NCI-H2029 treated with DMSO at 0.1 percent for 48 hours (cell line): Measurements from ENCODE around the gene CRY2.
"Not testable (repeated sequence)": the region's sequence is repeated elsewhere in the genome, so short reads cannot be mapped to it uniquely, and the experiment has no call there.

Source experiments
- DNase-seq: peaks from one replicate; lab custom pipeline; 2025; lab: John Stamatoyannopoulos, UW

CRY2 gene

DNA sequence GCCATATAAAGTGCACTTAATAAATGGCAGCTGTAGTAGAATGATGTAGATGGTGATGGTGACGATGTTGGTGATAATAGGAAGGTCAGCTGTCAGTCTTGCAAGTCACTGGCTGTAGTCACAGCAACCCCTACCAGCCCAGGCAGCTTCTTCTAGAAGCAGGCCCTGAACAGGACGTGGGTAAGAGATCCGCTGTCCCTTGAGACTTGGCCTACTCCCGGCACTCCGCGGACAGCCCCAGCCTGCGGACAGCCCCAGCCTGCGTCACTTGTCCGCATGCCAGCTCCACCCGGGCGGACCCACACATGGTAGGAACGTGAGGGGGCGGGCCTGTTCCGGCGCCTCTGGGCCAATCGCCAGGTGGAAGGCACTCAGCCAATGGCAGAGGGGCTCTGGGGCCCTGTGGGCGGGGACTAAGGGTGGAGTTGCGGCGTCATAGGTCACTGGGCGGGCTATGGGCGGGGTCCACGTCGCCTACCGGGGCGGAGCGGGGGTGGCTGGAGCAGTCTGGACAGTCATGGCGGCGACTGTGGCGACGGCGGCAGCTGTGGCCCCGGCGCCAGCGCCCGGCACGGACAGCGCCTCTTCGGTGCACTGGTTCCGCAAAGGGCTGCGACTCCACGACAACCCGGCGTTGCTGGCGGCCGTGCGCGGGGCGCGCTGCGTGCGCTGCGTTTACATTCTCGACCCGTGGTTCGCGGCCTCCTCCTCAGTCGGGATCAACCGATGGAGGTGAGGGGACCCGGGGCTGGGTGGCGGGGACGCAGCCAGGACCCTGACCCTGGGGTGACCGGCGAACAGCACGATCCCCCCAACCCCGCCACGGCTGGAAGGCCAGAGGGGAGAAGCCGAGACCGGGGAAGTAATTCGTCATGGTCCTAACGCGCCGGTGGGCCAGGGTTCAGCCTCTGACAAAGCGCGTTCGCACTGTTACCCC is at the start of gene CRY2:
Gene CRY2 (plus strand): TSS at position 502 of the 937 bp plus-strand sequence. CDS start 16 bp downstream, at position 518.
- peak; percentile 82 for DNase-seq

DNA sequence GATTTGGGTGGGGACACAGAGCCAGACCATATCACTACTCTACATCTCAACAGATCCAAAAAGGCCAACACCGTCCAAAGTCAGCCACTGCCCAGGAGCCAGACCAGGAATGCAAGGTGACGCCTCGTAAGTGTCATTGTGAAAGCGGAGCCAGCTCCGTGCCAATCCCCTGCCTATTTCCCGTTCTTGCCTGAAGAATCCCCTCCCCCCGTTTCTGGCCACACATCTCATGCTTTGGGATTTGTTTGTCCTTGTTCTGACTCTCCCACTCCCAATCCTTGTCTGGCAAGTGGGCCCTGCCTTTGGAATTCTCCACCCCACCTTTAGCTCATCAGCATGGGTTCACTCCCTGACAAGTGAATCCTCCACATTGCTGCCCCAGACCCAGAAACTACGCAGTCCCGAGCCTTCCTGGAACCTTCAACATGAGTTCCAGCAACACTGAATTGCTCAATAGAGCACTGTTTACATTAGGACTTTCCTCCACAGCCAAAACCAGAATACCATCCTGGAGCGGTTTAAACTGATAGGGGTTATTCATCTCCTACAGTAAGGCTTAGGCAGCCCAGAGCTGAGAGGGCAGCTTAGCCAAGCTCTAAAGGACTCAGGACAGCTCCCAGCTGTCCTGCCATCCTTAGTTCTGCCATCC is 48.4 kb upstream of the CRY2 start:
- DNase-seq = peak; percentile 17

- no peak for DNase-seq
Observed at GRCh38 chr11:45799562-45799961, 47.7 kb upstream of the CRY2 start.

DNA sequence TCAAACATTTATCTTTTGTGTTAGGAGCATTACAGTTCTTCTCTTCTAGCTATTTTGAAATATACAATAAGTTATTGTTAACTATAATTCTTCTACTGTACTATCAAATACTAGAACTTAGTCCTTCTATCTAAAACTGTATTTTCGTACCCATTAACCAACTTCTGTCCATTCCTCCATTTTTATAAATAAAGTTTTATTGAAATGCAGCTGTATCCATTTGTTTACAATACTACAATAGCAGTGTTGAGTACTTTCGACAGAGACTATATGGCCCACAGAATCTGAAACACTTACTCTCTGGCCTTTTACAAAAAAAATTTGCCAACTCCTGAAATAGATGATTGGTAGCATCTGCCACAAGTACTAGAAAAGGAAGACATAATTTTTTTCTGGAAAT is 47.0 kb upstream of the CRY2 start:
- DNase-seq = no peak

- DNase-seq = no peak
Observed at GRCh38 chr11:45801723-45802315, 45.5 kb upstream of the CRY2 start.

DNA sequence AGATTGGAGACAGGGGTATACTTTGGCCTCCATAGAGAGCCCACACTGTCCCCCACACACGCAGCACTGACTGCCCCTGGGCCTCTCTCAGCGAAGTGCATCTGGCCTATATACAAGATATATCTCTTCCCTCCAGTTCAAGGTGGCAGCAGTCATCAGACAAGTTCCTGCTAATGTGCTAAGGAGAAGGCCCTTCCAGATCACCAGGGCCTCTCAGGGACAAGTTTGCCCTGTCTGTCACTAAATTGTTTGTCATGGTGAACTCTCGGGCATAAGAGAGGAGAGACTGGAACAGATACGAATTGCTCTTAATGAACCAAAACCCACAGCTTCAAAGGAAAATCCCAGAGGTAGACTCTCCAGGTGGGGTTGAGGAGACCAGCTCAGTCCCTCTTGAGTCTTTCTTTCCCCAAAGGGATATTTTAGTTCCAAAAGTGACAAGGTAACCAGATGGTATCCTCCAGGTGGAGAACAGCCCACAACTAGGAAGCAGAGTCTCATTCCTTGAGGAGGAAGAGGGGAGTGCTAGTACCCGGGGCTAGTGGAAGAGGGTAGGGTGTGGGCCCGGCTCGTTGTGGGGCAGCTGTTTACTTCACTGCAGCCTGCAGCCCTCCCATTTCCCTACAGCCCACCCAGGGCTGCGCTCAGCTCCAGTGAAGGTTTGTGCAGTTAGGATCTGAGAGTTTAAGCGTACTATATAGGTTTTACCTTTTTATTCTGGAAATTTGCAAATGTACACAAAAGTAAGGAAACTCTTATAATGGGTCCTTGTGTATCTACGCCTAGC is 44.6 kb upstream of the CRY2 start:
- DNase-seq = no peak

DNA sequence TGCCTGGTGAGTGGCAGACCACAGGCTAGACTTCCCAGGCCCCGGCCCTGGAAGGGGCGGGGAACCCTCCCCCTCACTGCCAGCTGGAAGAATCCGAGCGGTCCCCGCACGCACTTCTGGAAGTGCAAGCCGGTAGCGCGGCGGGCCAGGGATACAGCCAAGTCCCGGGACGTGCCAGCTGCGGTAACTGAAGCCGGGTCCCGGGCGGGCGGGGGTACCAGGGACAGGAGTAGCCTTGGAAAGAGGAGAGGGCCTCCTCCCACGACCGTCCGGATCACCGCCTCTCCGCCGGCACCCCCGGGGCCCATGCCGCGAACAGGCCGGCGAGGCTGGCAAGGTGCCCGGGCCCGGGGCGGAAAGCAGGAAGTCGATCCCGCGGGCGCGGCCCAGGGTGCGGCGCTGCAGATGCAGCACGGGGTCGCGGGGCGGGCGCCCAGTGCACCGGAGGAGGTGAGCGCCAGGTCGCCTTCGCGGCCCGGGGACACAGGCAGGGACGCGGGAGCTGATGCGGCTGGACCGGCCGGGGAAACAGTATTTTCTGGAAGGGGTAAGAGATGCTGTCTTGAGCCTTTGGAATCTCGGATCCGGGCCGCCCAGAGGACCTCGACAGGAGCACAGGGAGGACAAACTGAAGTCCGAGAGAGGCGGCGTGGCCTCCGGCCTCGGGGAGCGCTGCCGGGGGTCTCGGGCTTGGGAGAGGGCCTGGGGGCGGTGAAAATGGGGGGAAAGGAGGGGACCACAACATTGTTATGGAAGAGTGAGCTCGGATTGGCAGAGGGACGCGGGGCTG is 43.1 kb upstream of the CRY2 start:
- DNase-seq = no peak

DNA sequence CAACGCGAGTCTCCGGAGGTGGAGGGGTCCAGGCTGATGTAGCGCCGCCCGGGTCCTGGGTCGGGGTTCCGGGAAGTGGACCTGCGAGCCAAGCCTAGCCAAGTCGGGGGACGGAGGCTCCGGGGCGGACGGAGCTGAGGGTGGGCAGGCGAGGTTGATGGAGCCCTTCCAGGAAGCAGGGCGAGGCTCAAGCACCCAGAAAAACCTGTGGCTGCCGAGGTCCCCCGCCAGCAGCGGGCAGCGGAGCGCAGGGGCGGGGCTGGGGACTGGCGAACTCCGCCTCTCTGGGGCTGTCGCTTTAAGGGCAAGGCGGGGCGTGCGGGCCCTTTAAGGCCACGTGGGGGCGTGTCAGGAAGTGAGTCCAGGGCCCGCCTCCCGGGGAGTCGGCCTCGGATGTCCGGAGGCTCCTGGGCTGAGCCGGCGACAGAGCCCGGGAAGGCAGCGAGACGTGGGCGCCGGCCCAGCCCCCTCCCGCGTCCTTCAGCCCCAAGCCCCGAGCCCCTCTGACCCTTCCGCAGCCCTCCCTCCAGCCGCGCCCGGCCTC is 42.4 kb upstream of the CRY2 start, which contains the start of gene SLC35C1:
Gene SLC35C1 (plus strand): TSS at position 389 of the 544 bp plus-strand sequence. CDS start 653 bp downstream, outside the sequence.
- peak; percentile 75 for DNase-seq

GRCh38 chr11:45805305-45806071 is 41.8 kb upstream of the CRY2 start:
- DNase-seq = no peak

DNA sequence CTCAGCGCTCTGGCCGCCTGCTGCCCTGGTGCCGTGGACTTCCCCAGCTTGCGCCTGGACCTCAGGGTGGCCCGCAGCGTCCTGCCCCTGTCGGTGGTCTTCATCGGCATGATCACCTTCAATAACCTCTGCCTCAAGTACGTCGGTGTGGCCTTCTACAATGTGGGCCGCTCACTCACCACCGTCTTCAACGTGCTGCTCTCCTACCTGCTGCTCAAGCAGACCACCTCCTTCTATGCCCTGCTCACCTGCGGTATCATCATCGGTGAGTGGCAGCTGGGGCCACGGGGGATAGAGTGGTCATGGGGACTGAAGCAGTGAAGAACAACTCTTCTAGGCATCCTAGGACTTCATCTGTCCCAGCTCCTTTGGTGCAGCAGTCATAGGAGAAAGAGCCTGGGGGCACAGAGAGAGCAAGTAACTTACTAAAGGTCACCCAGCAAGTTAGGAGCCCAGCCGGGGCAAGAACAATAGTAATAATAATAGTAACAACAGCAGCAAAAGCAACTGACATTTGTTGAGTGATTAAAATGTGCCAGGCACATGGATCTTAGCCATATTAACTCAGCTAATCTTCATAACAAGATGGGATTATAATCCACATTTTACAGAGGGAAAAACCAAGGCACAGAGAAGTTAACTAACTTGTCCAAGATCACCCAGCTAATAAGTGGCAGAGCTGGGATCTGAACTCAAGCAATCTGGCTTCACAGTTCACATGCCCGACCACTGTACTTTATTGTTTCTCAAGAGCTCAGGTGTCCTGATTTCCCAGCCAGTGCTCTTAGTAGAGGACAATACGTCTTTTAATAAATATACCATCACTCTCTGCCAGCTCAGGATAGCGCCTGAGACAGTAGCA is 41.0 kb upstream of the CRY2 start:
- no peak for DNase-seq

GRCh38 chr11:45806937-45807791 is 40.1 kb upstream of the CRY2 start:
- no peak for DNase-seq

DNA sequence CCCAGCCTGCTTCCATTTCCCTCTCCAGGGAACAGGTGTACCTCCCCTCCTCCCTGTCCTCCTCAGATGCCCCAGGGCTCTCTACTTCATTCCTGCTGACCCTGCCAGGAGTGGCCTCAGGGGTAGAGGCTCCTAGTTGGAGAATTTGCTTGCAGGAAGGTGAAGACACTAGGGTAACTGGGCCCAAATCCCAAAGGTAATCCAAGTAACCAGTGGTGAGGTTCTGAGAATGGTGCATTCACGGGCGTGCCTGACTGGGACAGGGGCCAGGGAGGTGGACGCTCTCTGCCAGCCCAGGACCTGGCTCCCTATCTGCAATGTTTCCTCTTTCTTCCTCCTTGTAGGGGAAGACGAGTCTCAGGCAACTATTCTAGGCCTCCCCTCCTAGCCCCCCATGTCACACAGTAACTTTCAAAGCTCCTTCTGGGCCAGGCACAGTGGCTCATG is 39.5 kb upstream of the CRY2 start:
- DNase-seq = no peak

DNA sequence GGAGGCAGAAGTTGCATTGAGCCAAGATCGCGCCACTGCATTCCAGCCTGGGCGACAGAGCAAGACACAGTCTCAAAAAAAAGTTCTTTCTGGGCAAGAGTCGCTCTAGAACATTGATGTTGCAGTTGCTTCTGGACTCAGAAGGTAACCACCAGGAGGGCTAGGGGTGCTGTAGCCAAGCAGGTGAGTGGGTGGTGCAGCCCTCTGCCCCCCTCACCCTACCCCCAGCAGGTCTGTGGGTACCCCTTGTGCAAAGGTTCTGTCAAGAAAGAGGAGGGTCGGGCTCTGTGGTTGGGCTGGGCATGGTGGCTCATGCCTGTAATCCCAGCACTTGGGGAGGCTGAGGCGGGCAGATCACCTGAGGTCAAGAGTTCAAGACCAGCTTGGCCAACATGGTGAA is 38.8 kb upstream of the CRY2 start:
- not testable (repeated sequence) for DNase-seq

GRCh38 chr11:45809456-45810395 is 37.5 kb upstream of the CRY2 start:
- DNase-seq = no peak

GRCh38 chr11:45810431-45811108 is 36.7 kb upstream of the CRY2 start:
- DNase-seq = no peak

GRCh38 chr11:45811109-45811435 is 36.2 kb upstream of the CRY2 start:
- no peak for DNase-seq
